Type B pancreatic cell (in vitro differentiated cells): Measurements from ENCODE around the gene RETSAT. TPM values are rescaled to one million over a fixed set of nuclear protein-coding genes. Genes with fewer than 3 reads are reported as not detected.
"Not testable (repeated sequence)": the region's sequence is repeated elsewhere in the genome, so short reads cannot be mapped to it uniquely, and the experiment has no call there.

Experiments
- DNase-seq: peaks from one replicate; pipeline ENCODE4 v3.0.0; 2021; ENCODE audit warnings: mixed read lengths; ENCODE audit not compliant: unreplicated experiment; ENCODE audit errors: extremely low spot score
- H3K27ac Mint-ChIP-seq: 2 replicates; pipeline ENCODE4 v1.8.0; 2021; ENCODE audit warnings: mild to moderate bottlenecking, mixed read lengths
- H3K27me3 Mint-ChIP-seq: 2 replicates; pipeline ENCODE4 v1.8.0; 2021; ENCODE audit warnings: mixed read lengths
- H3K36me3 Mint-ChIP-seq: 2 replicates; pipeline ENCODE4 v1.8.0; 2021; ENCODE audit warnings: mixed read lengths
- H3K4me1 Mint-ChIP-seq: one replicate; pipeline ENCODE4 v1.8.0; 2021; ENCODE audit warnings: mixed read lengths; ENCODE audit not compliant: unreplicated experiment
- H3K4me3 Mint-ChIP-seq: 2 replicates; pipeline ENCODE4 v1.8.0; 2021; ENCODE audit warnings: mild to moderate bottlenecking, mixed read lengths
- H3K9me3 Mint-ChIP-seq: 2 replicates; pipeline ENCODE4 v1.8.0; 2021; ENCODE audit warnings: mixed read lengths
- total RNA-seq: library from RNA; stranded (reverse); gene quantifications from 2 replicates; pipeline ENCODE4 v1.2.1, GENCODE V29; 2021; ENCODE audit warnings: low replicate concordance
- TF ChIP-seq, protein P1 (sequence below): fragments of 200-600 bp; sonication (generic); conservative IDR thresholded peaks from 2 replicates; pipeline ENCODE4 v1.5.0; 2021; ENCODE audit warnings: antibody characterized with exemption, mild to moderate bottlenecking

RETSAT gene
- total RNA-seq, 1 donor from 2014 or later = 31.3 TPM

DNA sequence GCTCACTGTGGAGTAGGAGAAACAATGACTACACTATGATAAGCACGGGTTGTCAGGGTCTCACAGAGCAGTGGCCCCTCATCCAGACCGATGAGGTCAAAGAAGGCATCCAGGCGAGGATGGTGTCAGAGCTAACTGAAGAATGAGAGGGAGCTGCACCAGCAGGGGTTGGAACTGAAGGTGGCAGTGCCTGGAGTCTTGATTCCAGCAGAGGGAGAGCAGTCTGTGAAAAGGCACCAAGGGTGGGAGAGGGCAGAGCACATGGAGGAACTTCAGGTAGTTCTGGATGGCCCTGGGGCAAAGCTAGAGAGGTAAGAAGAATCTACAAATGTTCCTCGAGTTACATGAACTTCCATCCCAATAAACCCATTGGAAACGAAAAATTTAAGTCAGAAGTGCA is 12.9 kb upstream of the RETSAT start:
- Mint-ChIP-seq H3K27me3 (no peaks in the 10 kb centered on the region), H3K9me3 (no peaks in the 10 kb centered on the region), H3K27ac (no peak overlapping the region), H3K36me3 (peaks cover 14% of the 10 kb centered on the region), H3K4me3 (no peak overlapping the region), H3K4me1 (no peaks in the 10 kb centered on the region)
- DNase-seq = no peak
- TF ChIP-seq, protein P1, sequence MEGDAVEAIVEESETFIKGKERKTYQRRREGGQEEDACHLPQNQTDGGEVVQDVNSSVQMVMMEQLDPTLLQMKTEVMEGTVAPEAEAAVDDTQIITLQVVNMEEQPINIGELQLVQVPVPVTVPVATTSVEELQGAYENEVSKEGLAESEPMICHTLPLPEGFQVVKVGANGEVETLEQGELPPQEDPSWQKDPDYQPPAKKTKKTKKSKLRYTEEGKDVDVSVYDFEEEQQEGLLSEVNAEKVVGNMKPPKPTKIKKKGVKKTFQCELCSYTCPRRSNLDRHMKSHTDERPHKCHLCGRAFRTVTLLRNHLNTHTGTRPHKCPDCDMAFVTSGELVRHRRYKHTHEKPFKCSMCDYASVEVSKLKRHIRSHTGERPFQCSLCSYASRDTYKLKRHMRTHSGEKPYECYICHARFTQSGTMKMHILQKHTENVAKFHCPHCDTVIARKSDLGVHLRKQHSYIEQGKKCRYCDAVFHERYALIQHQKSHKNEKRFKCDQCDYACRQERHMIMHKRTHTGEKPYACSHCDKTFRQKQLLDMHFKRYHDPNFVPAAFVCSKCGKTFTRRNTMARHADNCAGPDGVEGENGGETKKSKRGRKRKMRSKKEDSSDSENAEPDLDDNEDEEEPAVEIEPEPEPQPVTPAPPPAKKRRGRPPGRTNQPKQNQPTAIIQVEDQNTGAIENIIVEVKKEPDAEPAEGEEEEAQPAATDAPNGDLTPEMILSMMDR = no peak

DNA sequence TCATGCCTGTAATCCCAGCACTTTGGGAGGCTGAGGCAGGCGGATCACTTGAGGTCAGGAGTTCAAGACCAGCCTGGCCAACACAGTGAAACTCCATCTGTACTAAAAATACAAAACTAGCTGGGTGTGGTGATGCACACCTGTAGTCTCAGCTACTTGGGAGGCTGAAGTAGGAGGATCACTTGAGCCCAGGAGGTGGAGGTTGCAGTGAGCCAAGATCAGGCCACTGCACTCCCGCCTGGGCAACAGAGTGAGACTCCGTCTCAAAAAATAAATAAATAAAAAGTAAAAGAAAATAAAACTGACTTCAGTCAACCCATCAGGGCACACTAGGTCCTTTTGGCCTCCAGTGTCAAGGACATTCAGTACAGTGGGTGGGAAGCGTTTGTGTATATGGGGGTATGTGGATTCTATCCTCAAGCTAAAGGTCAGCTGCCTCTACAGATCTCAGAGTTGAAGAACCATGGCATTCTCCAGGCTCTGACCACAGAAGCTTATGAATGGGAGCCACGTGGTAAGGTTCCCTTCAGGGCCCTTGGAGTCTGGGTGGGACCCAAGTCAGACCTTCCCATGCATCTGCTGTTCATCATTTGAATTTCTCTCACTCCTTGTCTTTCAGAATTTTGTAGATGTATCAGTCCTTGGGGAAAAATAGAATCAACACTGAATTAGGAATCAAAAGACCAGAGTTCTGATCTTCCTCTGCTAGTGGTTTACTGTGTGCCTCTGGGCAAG is 8.5 kb upstream of the RETSAT start:
- H3K36me3 Mint-ChIP-seq = peaks cover 12% of the 10 kb centered on the region
- H3K9me3 Mint-ChIP-seq, H3K4me1 Mint-ChIP-seq, H3K27me3 Mint-ChIP-seq, H3K4me3 Mint-ChIP-seq, DNase-seq, H3K27ac Mint-ChIP-seq: not testable (repeated sequence)

DNA sequence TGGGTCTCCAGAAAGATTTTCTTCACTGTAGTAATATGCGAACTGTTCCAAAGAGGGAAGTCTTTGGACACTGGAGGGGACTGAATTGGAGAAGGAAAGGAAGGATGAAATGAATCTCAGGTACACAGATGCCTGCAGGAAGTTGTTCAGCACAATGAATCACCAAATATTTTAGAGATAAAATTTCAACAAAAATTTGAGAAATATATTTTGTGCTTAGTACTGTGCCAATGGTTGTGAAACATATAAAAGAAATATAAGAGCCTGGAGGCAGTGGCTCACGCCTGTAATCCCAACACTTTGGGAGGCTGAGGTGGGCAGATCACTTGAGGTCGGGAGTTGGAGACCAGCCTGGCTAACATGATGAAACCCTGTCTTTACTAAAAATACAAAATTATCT is 3.4 kb upstream of the RETSAT start:
- no peak overlapping the region for H3K27ac Mint-ChIP-seq
- DNase-seq = no peak
- H3K4me1 Mint-ChIP-seq = peaks cover 29% of the 10 kb centered on the region
- no peaks in the 10 kb centered on the region for H3K27me3 Mint-ChIP-seq
- H3K36me3 Mint-ChIP-seq = peaks cover 4% of the 10 kb centered on the region
- no peak overlapping the region for H3K4me3 Mint-ChIP-seq
- no peaks in the 10 kb centered on the region for H3K9me3 Mint-ChIP-seq
- TF ChIP-seq, protein P1 = no peak

DNA sequence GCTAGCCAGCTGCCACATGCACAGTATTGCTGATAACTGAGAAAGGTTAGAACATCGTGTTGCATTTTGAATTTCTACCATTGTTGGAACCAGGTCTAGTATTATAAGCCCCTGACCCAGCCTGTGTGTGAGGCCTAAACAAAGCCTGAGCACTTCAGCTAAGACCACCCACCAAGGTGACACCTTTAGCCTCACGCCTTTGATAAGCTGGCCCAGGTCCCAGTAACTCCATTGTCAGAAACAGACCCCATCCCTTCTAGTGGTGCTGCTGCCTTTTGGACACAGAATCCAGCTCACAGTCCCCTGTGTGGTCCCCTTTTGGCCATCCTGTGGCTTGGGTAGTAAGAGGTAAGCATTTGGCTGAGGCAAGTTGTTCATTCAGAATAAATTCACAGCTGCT is 1.9 kb upstream of the RETSAT start:
- Mint-ChIP-seq H3K27me3 (no peaks in the 10 kb centered on the region), H3K9me3 (no peaks in the 10 kb centered on the region), H3K36me3 (no peaks in the 10 kb centered on the region), H3K4me1 (peaks cover 29% of the 10 kb centered on the region), H3K4me3 (peak overlapping the region; percentile 100), H3K27ac (no peak overlapping the region)
- TF ChIP-seq, protein P1 = no peak
- no peak for DNase-seq

DNA sequence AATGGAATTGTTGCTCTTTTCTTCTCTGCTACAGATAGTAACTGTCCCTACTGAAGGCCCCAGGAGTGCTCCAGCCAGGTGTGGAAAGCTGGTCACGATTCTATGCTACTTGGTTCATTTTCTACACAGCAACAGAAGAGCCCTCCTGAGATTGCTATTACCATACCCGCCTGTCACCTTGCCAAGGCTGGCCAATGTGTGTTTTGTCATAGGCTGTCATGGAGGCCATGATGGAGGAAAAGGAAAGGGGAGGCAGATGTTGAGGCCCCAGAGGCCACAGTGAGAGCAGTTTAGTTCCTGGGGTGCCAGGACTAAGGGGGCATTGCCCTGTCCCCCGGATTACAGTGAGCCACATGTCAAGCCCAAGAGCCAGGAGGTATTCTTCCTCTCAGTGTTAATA is 1.2 kb upstream of the RETSAT start:
- Mint-ChIP-seq H3K4me3 (peak overlapping the region; percentile 100), H3K4me1 (peaks cover 29% of the 10 kb centered on the region), H3K9me3 (no peaks in the 10 kb centered on the region), H3K27ac (no peak overlapping the region), H3K27me3 (no peaks in the 10 kb centered on the region), H3K36me3 (peaks cover 2% of the 10 kb centered on the region)
- TF ChIP-seq, protein P1 = no peak
- no peak for DNase-seq

DNA sequence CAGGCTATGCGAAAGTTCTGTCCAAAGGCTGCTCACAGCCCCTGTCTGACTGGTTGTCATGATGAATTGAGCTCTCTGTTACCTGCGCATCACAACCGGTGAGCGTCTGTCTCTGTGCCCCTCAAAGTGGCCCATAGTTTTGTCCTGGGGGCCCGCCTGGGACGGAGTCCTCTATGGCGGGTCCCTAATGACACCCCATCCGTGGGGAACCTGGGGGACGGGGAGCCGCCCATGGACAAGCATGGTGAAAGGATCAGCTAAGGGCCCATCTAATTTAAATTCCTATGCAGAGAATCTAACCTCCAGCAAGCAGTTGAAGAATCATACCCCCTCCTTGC is 714 bp upstream of the RETSAT start:
- Mint-ChIP-seq H3K4me3 (peak overlapping the region; percentile 100), H3K4me1 (peaks cover 29% of the 10 kb centered on the region), H3K9me3 (no peaks in the 10 kb centered on the region), H3K27ac (peak overlapping the region; percentile 94), H3K36me3 (peaks cover 5% of the 10 kb centered on the region), H3K27me3 (no peaks in the 10 kb centered on the region)
- TF ChIP-seq, protein P1 = no peak
- DNase-seq = no peak
